Measurements from ENCODE around the gene PPIL6.

DNA sequence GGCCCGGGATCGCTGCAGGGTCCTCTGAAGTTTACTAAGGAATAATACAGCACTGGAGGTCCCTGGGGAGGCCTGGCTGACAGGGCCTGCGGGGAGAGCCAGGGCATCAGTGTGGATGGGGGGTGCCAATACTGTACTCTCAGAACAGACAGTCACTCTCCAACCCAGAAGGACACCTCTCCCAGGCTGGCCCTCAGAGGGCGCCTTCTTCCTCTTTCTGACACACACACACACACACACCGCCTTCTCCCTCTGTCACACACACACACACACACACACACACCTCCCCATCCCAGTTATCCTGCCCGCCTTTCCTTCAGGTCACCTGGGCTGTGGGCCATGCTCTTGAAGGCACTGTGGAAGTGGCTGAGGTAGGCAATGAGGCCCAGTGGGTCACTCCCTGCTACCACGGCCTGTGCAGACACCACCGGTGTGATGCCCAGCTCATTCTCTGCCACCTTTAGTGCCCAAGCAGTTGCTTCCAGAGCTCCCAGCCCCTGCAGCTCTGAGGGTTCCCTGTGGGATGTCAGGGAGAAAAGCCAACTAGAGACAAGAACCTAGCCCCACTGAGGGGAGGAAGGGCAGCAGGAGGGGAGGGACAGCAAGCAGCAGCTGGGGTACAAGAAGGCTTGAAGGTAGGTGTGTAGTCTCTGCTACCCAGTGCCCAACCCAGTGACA is 7.6 kb upstream of the PPIL6 start:
- TF ChIP-seq, protein P1, sequence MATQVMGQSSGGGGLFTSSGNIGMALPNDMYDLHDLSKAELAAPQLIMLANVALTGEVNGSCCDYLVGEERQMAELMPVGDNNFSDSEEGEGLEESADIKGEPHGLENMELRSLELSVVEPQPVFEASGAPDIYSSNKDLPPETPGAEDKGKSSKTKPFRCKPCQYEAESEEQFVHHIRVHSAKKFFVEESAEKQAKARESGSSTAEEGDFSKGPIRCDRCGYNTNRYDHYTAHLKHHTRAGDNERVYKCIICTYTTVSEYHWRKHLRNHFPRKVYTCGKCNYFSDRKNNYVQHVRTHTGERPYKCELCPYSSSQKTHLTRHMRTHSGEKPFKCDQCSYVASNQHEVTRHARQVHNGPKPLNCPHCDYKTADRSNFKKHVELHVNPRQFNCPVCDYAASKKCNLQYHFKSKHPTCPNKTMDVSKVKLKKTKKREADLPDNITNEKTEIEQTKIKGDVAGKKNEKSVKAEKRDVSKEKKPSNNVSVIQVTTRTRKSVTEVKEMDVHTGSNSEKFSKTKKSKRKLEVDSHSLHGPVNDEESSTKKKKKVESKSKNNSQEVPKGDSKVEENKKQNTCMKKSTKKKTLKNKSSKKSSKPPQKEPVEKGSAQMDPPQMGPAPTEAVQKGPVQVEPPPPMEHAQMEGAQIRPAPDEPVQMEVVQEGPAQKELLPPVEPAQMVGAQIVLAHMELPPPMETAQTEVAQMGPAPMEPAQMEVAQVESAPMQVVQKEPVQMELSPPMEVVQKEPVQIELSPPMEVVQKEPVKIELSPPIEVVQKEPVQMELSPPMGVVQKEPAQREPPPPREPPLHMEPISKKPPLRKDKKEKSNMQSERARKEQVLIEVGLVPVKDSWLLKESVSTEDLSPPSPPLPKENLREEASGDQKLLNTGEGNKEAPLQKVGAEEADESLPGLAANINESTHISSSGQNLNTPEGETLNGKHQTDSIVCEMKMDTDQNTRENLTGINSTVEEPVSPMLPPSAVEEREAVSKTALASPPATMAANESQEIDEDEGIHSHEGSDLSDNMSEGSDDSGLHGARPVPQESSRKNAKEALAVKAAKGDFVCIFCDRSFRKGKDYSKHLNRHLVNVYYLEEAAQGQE (IDR thresholded peaks at IDR 0.05; ENCODE audit: low read depth, low read length), result no peak
- TF ChIP-seq RXRA (IDR thresholded peaks at IDR 0.05; ENCODE audit: borderline replicate concordance, low read depth) (no peak), POLR2AphosphoS5 (IDR thresholded peaks at IDR 0.05; ENCODE audit: low read depth, low read length) (no peak), TAF1 (IDR thresholded peaks at IDR 0.05; ENCODE audit: borderline replicate concordance, low read depth, low read length) (no peak), RAD21 (IDR thresholded peaks at IDR 0.05; ENCODE audit: low read length) (no peak)
- TF ChIP-seq, protein P2, sequence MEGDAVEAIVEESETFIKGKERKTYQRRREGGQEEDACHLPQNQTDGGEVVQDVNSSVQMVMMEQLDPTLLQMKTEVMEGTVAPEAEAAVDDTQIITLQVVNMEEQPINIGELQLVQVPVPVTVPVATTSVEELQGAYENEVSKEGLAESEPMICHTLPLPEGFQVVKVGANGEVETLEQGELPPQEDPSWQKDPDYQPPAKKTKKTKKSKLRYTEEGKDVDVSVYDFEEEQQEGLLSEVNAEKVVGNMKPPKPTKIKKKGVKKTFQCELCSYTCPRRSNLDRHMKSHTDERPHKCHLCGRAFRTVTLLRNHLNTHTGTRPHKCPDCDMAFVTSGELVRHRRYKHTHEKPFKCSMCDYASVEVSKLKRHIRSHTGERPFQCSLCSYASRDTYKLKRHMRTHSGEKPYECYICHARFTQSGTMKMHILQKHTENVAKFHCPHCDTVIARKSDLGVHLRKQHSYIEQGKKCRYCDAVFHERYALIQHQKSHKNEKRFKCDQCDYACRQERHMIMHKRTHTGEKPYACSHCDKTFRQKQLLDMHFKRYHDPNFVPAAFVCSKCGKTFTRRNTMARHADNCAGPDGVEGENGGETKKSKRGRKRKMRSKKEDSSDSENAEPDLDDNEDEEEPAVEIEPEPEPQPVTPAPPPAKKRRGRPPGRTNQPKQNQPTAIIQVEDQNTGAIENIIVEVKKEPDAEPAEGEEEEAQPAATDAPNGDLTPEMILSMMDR (IDR thresholded peaks at IDR 0.05), result no peak
- TF ChIP-seq, protein P3, sequence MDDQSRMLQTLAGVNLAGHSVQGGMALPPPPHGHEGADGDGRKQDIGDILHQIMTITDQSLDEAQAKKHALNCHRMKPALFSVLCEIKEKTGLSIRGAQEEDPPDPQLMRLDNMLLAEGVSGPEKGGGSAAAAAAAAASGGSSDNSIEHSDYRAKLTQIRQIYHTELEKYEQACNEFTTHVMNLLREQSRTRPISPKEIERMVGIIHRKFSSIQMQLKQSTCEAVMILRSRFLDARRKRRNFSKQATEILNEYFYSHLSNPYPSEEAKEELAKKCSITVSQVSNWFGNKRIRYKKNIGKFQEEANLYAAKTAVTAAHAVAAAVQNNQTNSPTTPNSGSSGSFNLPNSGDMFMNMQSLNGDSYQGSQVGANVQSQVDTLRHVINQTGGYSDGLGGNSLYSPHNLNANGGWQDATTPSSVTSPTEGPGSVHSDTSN (IDR thresholded peaks at IDR 0.05), result no peak
- TF ChIP-seq, protein P4, sequence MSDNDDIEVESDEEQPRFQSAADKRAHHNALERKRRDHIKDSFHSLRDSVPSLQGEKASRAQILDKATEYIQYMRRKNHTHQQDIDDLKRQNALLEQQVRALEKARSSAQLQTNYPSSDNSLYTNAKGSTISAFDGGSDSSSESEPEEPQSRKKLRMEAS (IDR thresholded peaks at IDR 0.05; ENCODE audit: low read depth), result no peak
